ENCODE results near the gene LRFN3.
A peak's percentile ranks its signal among the peaks of the same experiment; 100 is the strongest.
"Not testable (repeated sequence)": the region's sequence is repeated elsewhere in the genome, so short reads cannot be mapped to it uniquely, and the experiment has no call there.

Gene LRFN3, protein sequence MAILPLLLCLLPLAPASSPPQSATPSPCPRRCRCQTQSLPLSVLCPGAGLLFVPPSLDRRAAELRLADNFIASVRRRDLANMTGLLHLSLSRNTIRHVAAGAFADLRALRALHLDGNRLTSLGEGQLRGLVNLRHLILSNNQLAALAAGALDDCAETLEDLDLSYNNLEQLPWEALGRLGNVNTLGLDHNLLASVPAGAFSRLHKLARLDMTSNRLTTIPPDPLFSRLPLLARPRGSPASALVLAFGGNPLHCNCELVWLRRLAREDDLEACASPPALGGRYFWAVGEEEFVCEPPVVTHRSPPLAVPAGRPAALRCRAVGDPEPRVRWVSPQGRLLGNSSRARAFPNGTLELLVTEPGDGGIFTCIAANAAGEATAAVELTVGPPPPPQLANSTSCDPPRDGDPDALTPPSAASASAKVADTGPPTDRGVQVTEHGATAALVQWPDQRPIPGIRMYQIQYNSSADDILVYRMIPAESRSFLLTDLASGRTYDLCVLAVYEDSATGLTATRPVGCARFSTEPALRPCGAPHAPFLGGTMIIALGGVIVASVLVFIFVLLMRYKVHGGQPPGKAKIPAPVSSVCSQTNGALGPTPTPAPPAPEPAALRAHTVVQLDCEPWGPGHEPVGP

GRCh38 chr19:35935911-35936737 lies at the start of gene LRFN3:
Gene LRFN3 (plus strand): TSS chr19:35936374. CDS start chr19:35939426, 3,052 bp downstream.
- peak; percentile 78 for DNase-seq (ENCODE audit: low spot score)

- no peak for DNase-seq (ENCODE audit: low spot score)
Measured at GRCh38 chr19:35887197-35887596, 49.0 kb upstream of the LRFN3 start.

- no peak for DNase-seq (ENCODE audit: low spot score)
Measured at GRCh38 chr19:35888398-35888797, 47.8 kb upstream of the LRFN3 start.

DNA sequence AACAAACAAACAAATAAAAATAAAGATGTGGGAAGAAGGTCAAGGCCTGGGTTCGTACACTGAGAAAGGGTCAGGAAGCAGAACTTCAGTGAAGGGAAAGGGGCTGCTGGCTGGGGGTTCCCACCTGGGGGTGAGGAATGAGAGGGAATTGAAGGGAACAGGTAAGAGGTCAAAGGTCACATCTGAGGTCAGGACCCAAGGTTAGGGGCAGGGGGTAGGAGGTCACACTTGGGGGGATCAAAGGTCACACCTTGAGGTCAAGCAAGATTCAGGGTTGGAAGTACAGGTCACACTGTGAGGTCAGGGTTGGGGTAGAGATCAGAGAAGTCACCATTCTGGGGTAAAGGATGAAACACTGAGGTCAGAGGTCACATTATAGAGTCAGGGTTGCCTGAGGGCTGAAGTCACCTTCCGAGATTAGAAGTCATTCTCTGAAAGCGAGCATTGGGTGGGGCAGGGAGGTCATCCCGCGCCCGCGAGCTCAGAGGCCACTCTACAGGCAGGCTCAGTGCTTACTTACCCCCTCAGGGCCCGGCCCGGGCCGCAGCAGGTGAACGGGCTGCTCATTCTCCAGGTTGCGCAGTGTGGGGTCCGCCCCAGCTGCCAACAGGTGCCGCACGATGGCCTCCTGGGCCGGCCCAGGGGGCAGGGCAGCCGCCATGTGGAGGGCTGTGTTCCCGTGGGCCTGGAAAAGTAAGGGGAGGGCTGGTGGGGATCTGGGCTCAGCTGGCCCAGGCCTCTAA lies 46.6 kb upstream of the LRFN3 start:
- DNase-seq (ENCODE audit: low spot score) = no peak

DNA sequence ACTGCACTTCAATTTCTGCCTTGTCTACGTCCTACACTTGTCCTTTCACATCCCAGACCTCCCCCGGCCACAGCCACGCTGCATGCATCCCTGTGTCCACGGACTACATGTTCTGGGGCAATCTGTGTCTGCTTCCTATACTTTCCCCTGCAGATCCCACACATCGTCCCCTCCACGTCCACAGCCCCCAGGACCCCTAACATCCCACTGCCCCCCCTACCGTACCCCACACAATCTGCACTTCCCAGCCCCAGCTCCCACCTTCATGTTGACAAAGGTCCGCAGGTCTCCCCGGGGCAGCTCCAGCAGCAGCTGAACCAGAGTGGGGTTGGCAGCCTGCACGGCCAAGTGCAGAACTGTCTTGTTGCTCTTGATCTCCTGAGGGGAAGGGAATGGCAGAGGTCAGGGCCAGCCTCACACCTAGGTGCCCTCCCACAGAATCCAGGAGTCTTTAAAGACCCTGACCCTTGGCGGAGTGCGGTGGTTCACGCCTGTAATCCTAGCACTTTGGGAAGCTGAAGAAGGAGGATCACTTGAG lies 46.0 kb upstream of the LRFN3 start:
- DNase-seq (ENCODE audit: low spot score) = no peak

DNA sequence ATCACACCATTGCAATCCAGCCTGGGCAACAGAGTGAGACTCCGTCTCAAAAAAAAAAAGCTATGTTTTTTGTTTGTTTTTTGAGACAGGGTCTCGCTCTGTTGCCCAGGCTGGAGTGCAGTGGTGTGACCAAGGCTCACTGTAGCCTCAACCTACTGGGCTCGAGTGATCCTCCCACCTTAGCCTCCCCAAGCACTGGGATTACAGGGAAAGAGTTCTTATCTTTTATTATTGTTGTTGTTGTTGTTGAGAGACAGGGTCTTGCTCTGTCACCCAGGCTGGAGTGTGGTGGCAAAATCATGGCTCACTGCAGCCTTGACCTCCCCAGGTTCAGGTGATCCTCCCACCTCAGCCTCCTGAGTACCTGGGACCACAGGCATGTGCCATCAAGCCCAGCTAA lies 44.4 kb upstream of the LRFN3 start:
- not testable (repeated sequence) for DNase-seq (ENCODE audit: low spot score)

GRCh38 chr19:35894342-35894741 lies 41.8 kb upstream of the LRFN3 start:
- no peak for DNase-seq (ENCODE audit: low spot score)

GRCh38 chr19:35895911-35896642 lies 40.1 kb upstream of the LRFN3 start:
- no peak for DNase-seq (ENCODE audit: low spot score)

- DNase-seq (ENCODE audit: low spot score) = no peak
Measured at GRCh38 chr19:35896643-35897040, 39.5 kb upstream of the LRFN3 start.

GRCh38 chr19:35897706-35898451 lies 38.3 kb upstream of the LRFN3 start:
- no peak for DNase-seq (ENCODE audit: low spot score)

DNA sequence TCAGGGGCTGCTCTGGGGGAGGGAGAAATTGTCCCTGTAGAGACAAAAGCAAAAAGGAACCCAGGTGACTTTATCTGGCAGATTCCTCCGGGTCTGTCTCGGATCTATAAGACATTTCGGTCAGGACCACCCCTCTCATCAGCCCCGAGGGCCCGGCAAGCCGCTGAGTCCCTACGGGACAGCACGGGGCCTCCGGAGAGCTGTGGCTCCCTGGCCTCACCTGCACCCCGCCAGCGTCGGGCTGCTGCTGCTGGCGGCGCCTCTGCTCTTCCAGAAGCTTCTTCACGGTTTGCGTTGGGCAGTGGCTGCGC lies 37.7 kb upstream of the LRFN3 start:
- no peak for DNase-seq (ENCODE audit: low spot score)

DNA sequence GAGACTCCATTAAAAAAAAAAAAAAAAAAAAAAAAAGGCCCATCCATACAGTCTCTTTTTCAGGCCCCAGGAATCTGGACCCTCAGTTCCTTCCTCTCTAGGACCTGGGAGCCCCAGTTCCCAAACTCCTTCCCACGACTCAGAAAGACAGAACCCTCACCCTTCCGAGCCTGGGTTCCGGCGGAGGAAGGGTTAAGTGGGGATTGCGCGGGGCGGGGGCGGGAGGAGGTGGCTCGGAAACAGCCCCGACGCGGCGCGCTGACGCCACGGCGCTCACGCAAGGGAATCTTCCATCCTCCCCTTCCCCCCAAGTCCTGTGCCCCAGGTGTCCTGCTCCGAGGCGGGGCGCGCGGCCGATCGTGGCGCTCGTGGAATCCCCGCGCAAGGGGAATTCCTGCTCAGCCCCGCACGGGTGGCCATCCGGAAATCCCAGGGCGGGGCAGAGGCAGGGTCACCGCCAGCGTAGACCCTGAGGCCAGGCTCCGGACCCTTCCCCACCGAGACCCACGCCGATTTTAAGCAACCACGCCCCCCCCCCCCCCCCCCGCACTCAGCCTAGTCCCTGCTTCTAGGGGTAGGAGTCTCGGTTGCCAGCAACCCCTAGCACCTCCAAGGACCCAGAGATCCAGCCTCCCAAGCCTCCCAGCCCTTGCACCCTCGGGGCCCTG lies 36.5 kb upstream of the LRFN3 start:
- DNase-seq (ENCODE audit: low spot score) = peak; percentile 85

DNA sequence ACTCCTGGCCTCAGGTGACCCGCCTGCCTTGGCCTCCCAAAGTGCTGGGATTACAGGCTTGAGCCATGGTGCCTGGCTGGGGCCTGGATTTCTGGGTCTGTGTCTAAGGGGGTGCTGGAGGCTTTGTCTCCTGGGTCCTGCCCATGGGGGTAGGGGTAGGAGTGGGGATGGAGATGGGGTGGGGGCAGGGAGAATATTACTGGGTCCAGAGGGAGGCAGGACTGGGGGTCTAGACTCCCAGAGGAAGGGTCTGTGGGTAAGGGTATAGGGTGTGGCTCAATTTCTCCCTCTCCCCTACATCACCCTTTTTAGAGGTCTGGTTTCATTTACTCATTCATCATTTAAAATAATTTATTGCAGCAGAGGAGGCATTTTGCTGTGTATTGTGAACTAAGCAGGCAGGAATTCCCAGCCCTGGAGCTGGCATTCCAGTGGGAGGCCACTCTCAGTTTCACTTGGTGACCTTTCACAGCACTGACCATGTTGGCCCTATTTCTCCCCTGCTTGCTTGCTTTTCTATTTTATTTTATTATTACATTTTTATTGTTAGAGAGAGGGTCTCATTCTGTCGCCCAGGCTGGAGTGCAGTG lies 35.0 kb upstream of the LRFN3 start:
- DNase-seq (ENCODE audit: low spot score) = peak; percentile 40

DNA sequence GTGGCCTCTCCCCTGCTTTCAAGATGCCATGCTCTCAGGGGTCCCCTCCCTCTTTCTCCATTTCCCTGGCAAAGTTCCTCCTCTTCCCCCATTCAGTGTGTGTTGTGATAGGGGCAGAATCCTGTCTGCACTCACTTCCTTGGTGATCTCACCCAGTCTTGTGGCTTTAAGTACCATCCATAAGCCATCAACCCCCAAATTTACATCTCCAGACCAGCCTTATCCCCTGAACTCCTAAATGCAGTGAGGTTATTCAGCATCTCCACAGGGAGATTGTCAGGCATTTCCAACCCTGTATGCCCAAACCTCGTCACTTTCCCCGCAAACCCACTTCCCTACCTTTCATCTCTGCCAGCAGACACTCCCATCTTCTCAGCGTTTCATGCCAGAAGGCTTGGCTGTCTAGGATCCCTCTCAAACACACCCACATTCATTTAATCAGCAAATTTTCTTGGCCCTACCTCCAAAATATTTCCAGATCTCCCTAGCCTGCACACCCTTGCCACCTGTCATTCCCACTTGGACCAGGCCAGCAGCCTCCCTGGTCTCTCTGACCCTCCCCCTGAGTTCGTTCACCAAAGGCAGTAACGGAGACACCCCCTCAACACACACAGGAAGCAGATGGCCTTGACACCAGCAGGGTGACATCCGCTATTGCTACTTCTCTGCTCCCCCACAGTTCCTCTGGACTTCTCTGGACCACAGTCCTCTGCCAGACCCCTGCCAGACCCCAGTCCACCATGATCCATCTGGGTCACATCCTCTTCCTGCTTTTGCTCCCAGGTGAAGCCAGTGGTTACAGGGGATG lies 34.1 kb upstream of the LRFN3 start, which contains the start of gene HCST:
Gene HCST (plus strand): TSS at position 676 of the 808 bp plus-strand sequence. CDS start 65 bp downstream, at position 741.
- no peak for DNase-seq (ENCODE audit: low spot score)

- DNase-seq (ENCODE audit: low spot score) = no peak
Measured at GRCh38 chr19:35902870-35903475, 33.2 kb upstream of the LRFN3 start.

DNA sequence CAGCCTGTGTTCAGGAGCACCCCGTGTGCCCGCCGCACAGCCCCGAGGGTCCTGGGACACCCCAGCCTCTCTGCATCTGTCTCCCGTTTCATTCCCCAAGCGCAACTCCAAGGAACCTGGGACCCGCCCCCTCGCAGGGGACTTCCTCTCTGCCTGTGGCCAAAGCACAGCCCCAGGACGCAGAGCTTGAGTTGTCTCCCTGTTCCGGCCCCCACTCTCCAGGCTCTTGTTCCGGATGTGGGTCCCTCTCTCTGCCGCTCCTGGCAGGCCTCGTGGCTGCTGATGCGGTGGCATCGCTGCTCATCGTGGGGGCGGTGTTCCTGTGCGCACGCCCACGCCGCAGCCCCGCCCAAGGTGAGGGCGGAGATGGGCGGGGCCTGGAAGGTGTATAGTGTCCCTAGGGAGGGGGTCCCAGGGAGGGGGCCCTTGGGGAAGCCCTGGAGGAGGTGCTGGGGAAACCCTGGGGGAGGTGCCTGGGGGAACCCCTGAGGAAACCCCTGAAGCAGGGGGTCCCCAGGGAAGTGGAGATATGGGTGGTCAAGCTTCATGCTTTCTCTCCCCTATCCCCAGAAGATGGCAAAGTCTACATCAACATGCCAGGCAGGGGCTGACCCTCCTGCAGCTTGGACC lies 32.5 kb upstream of the LRFN3 start:
- DNase-seq (ENCODE audit: low spot score) = peak; percentile 87

DNA sequence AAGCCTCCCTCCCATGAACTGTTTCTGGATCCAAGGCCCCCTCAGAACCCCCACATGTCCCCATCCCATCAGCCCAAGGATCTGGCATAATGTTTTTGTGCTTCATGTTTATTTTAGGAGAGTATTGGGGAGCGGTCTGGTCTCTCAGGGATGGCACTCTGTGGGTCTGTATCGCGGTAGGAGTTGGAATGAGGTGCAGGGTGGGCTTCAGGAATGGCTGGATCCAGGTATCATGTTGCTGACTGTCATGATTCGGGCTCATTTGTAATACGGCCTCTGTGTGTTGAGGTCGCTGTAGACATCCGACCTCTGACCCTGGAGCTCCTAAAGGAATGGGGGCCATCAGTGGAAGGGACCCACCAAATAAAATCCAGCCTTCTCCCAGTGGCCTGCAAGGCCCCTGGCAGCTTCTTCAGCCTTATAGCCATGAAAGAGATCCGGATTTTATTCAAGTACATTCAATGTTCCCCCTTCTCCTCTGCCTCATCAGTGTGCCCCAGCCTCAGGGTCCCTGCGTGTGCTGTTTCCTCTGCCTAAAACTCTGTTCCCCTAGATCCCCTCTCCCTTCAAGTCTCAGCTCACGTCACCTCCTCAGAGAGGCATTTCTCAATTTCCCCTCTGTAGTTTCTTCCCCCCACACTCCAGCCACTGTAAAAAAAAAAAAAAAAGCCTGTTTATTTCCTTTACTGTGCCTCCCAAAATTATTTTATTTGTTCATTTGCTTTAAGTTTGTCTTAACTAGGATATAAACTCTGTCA lies 31.7 kb upstream of the LRFN3 start:
- DNase-seq (ENCODE audit: low spot score) = no peak

Data from RKO (cell line).